HepG2 (cell line): ENCODE data around the gene SFXN2. TPM values are rescaled to one million over a fixed set of nuclear protein-coding genes. Genes with fewer than 3 reads are reported as not detected.
A peak's percentile ranks its signal among the peaks of the same experiment; 100 is the strongest.

Experiments used
- ATF1 ChIP-seq: IDR thresholded peaks from 2 replicates; pipeline ENCODE4 v1.6.1; 2016; ENCODE audit warnings: mild to moderate bottlenecking, control low read depth
- CHCHD3 ChIP-seq: sonication (generic); formaldehyde crosslinking; IDR thresholded peaks from 2 replicates; pipeline ENCODE4 v1.8.0; 2022; ENCODE audit warnings: mild to moderate bottlenecking, missing genetic modification reagents, moderate library complexity
- ESRRA ChIP-seq: sonication (generic); formaldehyde crosslinking; IDR thresholded peaks from 2 replicates; pipeline ENCODE4 v1.5.1; 2020; ENCODE audit warnings: mild to moderate bottlenecking, low read depth, missing genetic modification reagents
- MAFF ChIP-seq: IDR thresholded peaks from 2 replicates; pipeline ENCODE4 v1.6.1; 2011; ENCODE audit warnings: low read depth, low read length, improper control_type of control experiment
- MAZ ChIP-seq, 2 experiments: sonication (generic) in 1 of 2; formaldehyde crosslinking in 1 of 2; IDR thresholded peaks; 2 replicates each; pipeline versions ENCODE4 v1.5.0 to v1.6.1; 2012 to 2020; ENCODE audit warnings: low read depth in 2 of 2, mild to moderate bottlenecking in 2 of 2, borderline replicate concordance in 1 of 2, improper control_type of control experiment in 1 of 2, low read length in 1 of 2, missing genetic modification reagents in 1 of 2, moderate library complexity in 1 of 2
- NCOA5 ChIP-seq: sonication (generic); formaldehyde crosslinking; IDR thresholded peaks from 2 replicates; pipeline ENCODE4 v1.4.0; 2020; ENCODE audit warnings: missing genetic modification reagents
- PHF20 ChIP-seq: sonication (generic); formaldehyde crosslinking; IDR thresholded peaks from 2 replicates; pipeline ENCODE4 v1.5.0; 2020; ENCODE audit warnings: mild to moderate bottlenecking, missing genetic modification reagents
- RBFOX2 ChIP-seq: fragments of 200-400 bp; formaldehyde crosslinking; IDR thresholded peaks from 2 replicates; pipeline ENCODE4 v1.6.1; 2017; ENCODE audit warnings: low read depth, mild to moderate bottlenecking, low read length
- SNAI1 ChIP-seq: sonication (generic); formaldehyde crosslinking; IDR thresholded peaks from 2 replicates; pipeline ENCODE4 v1.5.0; 2020; ENCODE audit warnings: mild to moderate bottlenecking, missing genetic modification reagents, borderline replicate concordance
- SP5 ChIP-seq: IDR thresholded peaks from 2 replicates; pipeline ENCODE4 v1.6.1; 2016; ENCODE audit warnings: low read depth, borderline replicate concordance
- WIZ ChIP-seq: sonication (generic); formaldehyde crosslinking; IDR thresholded peaks from 2 replicates; pipeline ENCODE4 v1.5.1; 2020; ENCODE audit warnings: mild to moderate bottlenecking, missing genetic modification reagents
- ZFX ChIP-seq: sonication (generic); formaldehyde crosslinking; IDR thresholded peaks from 2 replicates; pipeline ENCODE4 v1.4.0; 2020; ENCODE audit warnings: mild to moderate bottlenecking, low read depth, missing genetic modification reagents, moderate library complexity
- ZMAT3 ChIP-seq: sonication (generic); formaldehyde crosslinking; conservative IDR thresholded peaks from 2 replicates; pipeline ENCODE4 v1.7.0; 2021; ENCODE audit warnings: missing genetic modification reagents
- ZNF256 ChIP-seq: sonication (generic); formaldehyde crosslinking; conservative IDR thresholded peaks from 2 replicates; pipeline ENCODE4 v1.4.0; 2020; ENCODE audit warnings: missing genetic modification reagents
- polyA plus RNA-seq, 8 experiments: library from polyadenylated mRNA; depleted of rRNA in 3 of 8; stranded (reverse) in 7 of 8; unstranded in 1 of 8; fragments of >200 nt; fragmentation: Illumina TruSeq in 4 of 8; extraction: Trizol in 4 of 8; gene quantifications; 2 replicates each; pipeline versions ENCODE4 v1.2.1 to v1.2.3, GENCODE V29; 2011 to 2016; ENCODE audit warnings: low read depth in 4 of 8, missing spikeins in 1 of 8, mixed read lengths in 1 of 8; ENCODE audit not compliant: insufficient read depth in 1 of 8
- total RNA-seq, 5 experiments: library from RNA; depleted of rRNA; stranded (reverse); fragments of >200 nt; fragmentation: Illumina TruSeq; extraction: Trizol; gene quantifications; 2 replicates each; pipeline ENCODE4 v1.2.3, GENCODE V29; 2016; ENCODE audit warnings: low read depth in 1 of 5
- TF ChIP-seq, protein P1 (sequence below): sonication (generic); formaldehyde crosslinking; IDR thresholded peaks from 2 replicates; pipeline ENCODE4 v1.5.1; 2020; ENCODE audit warnings: mild to moderate bottlenecking, missing genetic modification reagents
- TF ChIP-seq, protein P2 (sequence below): sonication (generic); formaldehyde crosslinking; IDR thresholded peaks from 2 replicates; pipeline ENCODE4 v1.4.0; 2020; ENCODE audit warnings: missing genetic modification reagents
- TF ChIP-seq, protein P3 (sequence below): sonication (generic); formaldehyde crosslinking; IDR thresholded peaks from 2 replicates; pipeline ENCODE4 v1.5.0; 2020; ENCODE audit warnings: mild to moderate bottlenecking, missing genetic modification reagents
- TF ChIP-seq, protein P4 (sequence below): sonication (generic); formaldehyde crosslinking; IDR thresholded peaks from 2 replicates; pipeline ENCODE4 v1.5.0; 2020; ENCODE audit warnings: mild to moderate bottlenecking, missing genetic modification reagents, borderline replicate concordance

The SFXN2 gene
- total and polyA plus RNA-seq, 2 of the 13 experiments (the other 11 are each of a cell fraction or from before 2014, with no cell fraction given) = 12.8 to 21.1 TPM

DNA sequence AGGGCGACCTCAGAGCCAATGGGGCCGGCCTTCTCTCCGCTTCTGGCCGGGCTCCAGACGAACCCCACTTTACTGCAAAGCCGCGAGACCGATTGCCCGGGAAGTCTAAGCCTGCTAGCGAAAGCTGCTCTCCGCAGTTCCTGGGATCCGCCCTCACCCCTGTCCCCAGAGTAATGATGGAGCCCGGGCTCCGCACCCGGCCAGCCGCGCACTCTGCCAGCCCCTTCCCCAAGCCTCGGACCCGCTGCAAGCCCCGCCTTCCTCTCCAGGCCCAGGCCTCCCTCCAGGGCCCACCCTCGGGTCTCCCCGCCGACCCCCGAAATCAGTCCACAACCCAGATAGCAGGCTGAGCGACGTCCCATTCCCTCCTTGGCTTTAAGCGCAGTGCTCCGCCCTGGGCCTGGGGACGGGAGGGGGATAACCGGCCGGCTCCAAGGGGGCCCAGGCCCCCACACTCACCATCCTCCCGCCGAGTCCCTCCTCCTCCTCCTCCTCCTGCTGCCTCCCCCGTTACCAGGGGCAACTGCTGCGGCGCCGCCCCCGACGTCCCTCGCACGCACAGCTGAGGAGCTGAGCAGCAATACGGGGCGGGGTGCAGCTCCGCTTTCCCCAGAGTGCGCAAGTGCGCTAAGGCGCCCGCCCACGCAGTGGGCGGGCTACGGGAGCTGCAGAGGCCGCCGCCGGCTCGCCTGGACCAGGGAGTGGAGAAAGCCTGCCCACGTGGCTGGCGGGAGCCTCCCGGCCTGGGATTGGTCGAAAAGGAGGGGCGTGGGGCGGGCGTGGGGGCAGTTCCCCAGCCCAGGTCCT, 419 bp upstream of the SFXN2 start, which contains the start of gene ARL3 (continued):
- TF ChIP-seq CHCHD3 (CRISPR knock-in tag) (0 out of 2 replicates have a peak, but pooled peaks have one; percentile 21), ZFX (CRISPR knock-in tag) (peak; percentile 87), MAZ (IDR thresholded peaks at IDR 0.05; ENCODE audit: borderline replicate concordance, low read depth, low read length) (peak; percentile 92), MAZ (CRISPR knock-in tag; IDR thresholded peaks at IDR 0.05; ENCODE audit: low read depth) (0 out of 2 replicates have a peak, but pooled peaks have one; percentile 62), ZMAT3 (CRISPR knock-in tag) (0 out of 2 replicates have a peak, but pooled peaks have one; percentile 27), NCOA5 (CRISPR knock-in tag) (no peak), MAFF (no peak), ESRRA (no peak), PHF20 (CRISPR knock-in tag) (peak; percentile 41; the same call in 1 of the 2 replicates), ATF1 (CRISPR knock-in tag) (no peak), WIZ (CRISPR knock-in tag) (0 out of 2 replicates have a peak, but pooled peaks have one; percentile 20), SP5 (CRISPR knock-in tag) (peak; percentile 70), ZNF256 (CRISPR knock-in tag) (0 out of 2 replicates have a peak, but pooled peaks have one; percentile 52), SNAI1 (CRISPR knock-in tag) (peak; percentile 52; the same call in 1 of the 2 replicates), RBFOX2 (peak; percentile 12; the same call in 1 of the 2 replicates)
- TF ChIP-seq, protein P1, sequence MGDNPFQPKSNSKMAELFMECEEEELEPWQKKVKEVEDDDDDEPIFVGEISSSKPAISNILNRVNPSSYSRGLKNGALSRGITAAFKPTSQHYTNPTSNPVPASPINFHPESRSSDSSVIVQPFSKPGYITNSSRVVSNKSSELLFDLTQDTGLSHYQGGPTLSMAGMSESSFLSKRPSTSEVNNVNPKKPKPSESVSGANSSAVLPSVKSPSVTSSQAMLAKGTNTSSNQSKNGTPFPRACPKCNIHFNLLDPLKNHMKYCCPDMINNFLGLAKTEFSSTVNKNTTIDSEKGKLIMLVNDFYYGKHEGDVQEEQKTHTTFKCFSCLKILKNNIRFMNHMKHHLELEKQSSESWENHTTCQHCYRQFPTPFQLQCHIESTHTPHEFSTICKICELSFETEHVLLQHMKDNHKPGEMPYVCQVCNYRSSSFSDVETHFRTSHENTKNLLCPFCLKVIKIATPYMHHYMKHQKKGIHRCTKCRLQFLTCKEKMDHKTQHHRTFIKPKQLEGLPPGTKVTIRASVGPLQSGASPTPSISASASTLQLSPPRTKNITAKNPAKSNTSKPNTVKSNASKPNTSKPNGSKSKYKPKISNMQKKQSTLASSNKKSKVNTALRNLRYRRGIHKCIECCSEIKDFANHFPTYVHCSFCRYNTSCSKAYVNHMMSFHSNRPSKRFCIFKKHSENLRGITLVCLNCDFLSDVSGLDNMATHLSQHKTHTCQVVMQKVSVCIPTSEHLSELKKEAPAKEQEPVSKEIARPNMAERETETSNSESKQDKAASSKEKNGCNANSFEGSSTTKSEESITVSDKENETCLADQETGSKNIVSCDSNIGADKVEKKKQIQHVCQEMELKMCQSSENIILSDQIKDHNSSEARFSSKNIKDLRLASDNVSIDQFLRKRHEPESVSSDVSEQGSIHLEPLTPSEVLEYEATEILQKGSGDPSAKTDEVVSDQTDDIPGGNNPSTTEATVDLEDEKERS (CRISPR knock-in tag) = no peak; the same call in 1 of the 2 replicates
- TF ChIP-seq, protein P2, sequence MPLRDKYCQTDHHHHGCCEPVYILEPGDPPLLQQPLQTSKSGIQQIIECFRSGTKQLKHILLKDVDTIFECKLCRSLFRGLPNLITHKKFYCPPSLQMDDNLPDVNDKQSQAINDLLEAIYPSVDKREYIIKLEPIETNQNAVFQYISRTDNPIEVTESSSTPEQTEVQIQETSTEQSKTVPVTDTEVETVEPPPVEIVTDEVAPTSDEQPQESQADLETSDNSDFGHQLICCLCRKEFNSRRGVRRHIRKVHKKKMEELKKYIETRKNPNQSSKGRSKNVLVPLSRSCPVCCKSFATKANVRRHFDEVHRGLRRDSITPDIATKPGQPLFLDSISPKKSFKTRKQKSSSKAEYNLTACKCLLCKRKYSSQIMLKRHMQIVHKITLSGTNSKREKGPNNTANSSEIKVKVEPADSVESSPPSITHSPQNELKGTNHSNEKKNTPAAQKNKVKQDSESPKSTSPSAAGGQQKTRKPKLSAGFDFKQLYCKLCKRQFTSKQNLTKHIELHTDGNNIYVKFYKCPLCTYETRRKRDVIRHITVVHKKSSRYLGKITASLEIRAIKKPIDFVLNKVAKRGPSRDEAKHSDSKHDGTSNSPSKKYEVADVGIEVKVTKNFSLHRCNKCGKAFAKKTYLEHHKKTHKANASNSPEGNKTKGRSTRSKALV = 0 out of 2 replicates have a peak, but pooled peaks have one; percentile 12
- TF ChIP-seq, protein P3, sequence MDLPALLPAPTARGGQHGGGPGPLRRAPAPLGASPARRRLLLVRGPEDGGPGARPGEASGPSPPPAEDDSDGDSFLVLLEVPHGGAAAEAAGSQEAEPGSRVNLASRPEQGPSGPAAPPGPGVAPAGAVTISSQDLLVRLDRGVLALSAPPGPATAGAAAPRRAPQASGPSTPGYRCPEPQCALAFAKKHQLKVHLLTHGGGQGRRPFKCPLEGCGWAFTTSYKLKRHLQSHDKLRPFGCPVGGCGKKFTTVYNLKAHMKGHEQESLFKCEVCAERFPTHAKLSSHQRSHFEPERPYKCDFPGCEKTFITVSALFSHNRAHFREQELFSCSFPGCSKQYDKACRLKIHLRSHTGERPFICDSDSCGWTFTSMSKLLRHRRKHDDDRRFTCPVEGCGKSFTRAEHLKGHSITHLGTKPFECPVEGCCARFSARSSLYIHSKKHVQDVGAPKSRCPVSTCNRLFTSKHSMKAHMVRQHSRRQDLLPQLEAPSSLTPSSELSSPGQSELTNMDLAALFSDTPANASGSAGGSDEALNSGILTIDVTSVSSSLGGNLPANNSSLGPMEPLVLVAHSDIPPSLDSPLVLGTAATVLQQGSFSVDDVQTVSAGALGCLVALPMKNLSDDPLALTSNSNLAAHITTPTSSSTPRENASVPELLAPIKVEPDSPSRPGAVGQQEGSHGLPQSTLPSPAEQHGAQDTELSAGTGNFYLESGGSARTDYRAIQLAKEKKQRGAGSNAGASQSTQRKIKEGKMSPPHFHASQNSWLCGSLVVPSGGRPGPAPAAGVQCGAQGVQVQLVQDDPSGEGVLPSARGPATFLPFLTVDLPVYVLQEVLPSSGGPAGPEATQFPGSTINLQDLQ (CRISPR knock-in tag) = 0 out of 2 replicates have a peak, but pooled peaks have one; percentile 42
- TF ChIP-seq, protein P4, sequence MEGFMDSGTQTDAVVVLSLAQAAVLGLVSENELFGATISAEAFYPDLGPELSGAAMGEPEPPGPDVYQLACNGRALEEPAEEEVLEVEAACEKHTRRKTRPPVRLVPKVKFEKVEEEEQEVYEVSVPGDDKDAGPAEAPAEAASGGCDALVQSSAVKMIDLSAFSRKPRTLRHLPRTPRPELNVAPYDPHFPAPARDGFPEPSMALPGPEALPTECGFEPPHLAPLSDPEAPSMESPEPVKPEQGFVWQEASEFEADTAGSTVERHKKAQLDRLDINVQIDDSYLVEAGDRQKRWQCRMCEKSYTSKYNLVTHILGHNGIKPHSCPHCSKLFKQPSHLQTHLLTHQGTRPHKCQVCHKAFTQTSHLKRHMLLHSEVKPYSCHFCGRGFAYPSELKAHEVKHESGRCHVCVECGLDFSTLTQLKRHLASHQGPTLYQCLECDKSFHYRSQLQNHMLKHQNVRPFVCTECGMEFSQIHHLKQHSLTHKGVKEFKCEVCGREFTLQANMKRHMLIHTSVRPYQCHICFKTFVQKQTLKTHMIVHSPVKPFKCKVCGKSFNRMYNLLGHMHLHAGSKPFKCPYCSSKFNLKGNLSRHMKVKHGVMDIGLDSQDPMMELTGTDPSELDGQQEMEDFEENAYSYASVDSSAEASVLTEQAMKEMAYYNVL (CRISPR knock-in tag) = no peak; the same call in 1 of the 2 replicates
